ENCODE data around the gene ZEB2. TPM values are rescaled to one million over a fixed set of nuclear protein-coding genes. Genes with fewer than 3 reads are reported as not detected.

Gene ZEB2
- total and polyA plus RNA-seq, 10 of the 15 experiments (the other 5 are each of a cell fraction or from before 2014, with no cell fraction given): 0.14 to 3.2 (median 0.84) TPM

DNA sequence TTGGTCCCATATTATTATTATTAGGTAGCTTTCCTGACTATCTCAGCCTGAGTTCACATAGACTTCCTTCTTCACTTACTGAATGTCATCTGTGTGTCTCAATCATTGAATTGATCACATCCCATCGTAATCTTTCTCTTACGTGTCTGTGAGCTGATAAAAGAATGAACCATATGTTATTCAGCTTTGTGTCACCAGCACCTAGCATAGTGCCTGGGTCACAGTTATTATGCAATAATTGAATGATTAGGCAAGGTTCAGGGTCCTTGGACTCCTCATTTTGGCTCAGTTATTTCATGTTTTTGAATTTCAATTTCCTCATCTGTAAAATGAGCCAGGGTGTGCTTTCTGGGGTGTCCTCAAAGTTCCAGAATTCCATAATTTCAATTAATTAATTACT lies 107.2 kb downstream of the ZEB2 start (continued):
- TF ChIP-seq ZBTB40 (IDR thresholded peaks at IDR 0.05; ENCODE audit: borderline replicate concordance): no peak
- TF ChIP-seq SPI1 (IDR thresholded peaks at IDR 0.05; ENCODE audit: borderline replicate concordance, insufficient read depth, low read depth, low read length): no peak
- no peak for TF ChIP-seq ATF7 (IDR thresholded peaks at IDR 0.05; ENCODE audit: low read depth)
- TF ChIP-seq CHD2 (IDR thresholded peaks at IDR 0.05; ENCODE audit: borderline replicate concordance, low read depth, low read length): no peak
- no peak for TF ChIP-seq NFXL1 (IDR thresholded peaks at IDR 0.05; ENCODE audit: borderline replicate concordance)
- TF ChIP-seq KDM1A (IDR thresholded peaks at IDR 0.05; ENCODE audit: borderline replicate concordance): no peak
- TF ChIP-seq, protein P1, sequence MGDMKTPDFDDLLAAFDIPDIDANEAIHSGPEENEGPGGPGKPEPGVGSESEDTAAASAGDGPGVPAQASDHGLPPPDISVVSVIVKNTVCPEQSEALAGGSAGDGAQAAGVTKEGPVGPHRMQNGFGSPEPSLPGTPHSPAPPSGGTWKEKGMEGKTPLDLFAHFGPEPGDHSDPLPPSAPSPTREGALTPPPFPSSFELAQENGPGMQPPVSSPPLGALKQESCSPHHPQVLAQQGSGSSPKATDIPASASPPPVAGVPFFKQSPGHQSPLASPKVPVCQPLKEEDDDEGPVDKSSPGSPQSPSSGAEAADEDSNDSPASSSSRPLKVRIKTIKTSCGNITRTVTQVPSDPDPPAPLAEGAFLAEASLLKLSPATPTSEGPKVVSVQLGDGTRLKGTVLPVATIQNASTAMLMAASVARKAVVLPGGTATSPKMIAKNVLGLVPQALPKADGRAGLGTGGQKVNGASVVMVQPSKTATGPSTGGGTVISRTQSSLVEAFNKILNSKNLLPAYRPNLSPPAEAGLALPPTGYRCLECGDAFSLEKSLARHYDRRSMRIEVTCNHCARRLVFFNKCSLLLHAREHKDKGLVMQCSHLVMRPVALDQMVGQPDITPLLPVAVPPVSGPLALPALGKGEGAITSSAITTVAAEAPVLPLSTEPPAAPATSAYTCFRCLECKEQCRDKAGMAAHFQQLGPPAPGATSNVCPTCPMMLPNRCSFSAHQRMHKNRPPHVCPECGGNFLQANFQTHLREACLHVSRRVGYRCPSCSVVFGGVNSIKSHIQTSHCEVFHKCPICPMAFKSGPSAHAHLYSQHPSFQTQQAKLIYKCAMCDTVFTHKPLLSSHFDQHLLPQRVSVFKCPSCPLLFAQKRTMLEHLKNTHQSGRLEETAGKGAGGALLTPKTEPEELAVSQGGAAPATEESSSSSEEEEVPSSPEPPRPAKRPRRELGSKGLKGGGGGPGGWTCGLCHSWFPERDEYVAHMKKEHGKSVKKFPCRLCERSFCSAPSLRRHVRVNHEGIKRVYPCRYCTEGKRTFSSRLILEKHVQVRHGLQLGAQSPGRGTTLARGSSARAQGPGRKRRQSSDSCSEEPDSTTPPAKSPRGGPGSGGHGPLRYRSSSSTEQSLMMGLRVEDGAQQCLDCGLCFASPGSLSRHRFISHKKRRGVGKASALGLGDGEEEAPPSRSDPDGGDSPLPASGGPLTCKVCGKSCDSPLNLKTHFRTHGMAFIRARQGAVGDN (IDR thresholded peaks at IDR 0.05): no peak
- TF ChIP-seq, protein P2, sequence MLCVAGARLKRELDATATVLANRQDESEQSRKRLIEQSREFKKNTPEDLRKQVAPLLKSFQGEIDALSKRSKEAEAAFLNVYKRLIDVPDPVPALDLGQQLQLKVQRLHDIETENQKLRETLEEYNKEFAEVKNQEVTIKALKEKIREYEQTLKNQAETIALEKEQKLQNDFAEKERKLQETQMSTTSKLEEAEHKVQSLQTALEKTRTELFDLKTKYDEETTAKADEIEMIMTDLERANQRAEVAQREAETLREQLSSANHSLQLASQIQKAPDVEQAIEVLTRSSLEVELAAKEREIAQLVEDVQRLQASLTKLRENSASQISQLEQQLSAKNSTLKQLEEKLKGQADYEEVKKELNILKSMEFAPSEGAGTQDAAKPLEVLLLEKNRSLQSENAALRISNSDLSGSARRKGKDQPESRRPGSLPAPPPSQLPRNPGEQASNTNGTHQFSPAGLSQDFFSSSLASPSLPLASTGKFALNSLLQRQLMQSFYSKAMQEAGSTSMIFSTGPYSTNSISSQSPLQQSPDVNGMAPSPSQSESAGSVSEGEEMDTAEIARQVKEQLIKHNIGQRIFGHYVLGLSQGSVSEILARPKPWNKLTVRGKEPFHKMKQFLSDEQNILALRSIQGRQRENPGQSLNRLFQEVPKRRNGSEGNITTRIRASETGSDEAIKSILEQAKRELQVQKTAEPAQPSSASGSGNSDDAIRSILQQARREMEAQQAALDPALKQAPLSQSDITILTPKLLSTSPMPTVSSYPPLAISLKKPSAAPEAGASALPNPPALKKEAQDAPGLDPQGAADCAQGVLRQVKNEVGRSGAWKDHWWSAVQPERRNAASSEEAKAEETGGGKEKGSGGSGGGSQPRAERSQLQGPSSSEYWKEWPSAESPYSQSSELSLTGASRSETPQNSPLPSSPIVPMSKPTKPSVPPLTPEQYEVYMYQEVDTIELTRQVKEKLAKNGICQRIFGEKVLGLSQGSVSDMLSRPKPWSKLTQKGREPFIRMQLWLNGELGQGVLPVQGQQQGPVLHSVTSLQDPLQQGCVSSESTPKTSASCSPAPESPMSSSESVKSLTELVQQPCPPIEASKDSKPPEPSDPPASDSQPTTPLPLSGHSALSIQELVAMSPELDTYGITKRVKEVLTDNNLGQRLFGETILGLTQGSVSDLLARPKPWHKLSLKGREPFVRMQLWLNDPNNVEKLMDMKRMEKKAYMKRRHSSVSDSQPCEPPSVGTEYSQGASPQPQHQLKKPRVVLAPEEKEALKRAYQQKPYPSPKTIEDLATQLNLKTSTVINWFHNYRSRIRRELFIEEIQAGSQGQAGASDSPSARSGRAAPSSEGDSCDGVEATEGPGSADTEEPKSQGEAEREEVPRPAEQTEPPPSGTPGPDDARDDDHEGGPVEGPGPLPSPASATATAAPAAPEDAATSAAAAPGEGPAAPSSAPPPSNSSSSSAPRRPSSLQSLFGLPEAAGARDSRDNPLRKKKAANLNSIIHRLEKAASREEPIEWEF (IDR thresholded peaks at IDR 0.05; ENCODE audit: insufficient replicate concordance, low read depth, low read length): no peak
- TF ChIP-seq IKZF1 (conservative IDR thresholded peaks at IDR 0.05): no peak
- no peak for TF ChIP-seq PRDM15 (CRISPR knock-in tag; IDR thresholded peaks at IDR 0.05)
- no peak for TF ChIP-seq TCF3 (IDR thresholded peaks at IDR 0.05; ENCODE audit: borderline replicate concordance, insufficient read depth, low read depth, low read length)

All from GM12878 (cell line).